Mucosa of rectum (tissue), 2 donors: ENCODE measurements around the gene TSPAN14.
A peak's percentile ranks its signal among the peaks of the same experiment; 100 is the strongest.

Source experiments
- H3K27ac ChIP-seq, 2 donors: one replicate each; pipeline ENCODE4 v1.7.0; 2013; ENCODE audit warnings: inconsistent platforms in 2 of 2, low read depth in 2 of 2, low read length in 2 of 2
- H3K27me3 ChIP-seq, 2 donors: one replicate each; pipeline ENCODE4 v1.7.0; 2013; ENCODE audit warnings: low read length in 2 of 2; ENCODE audit not compliant: control insufficient read depth in 2 of 2, insufficient read depth in 2 of 2
- H3K36me3 ChIP-seq, 2 donors: one replicate each; pipeline ENCODE4 v1.7.0; 2013; ENCODE audit warnings: low read length in 2 of 2; ENCODE audit not compliant: control insufficient read depth in 2 of 2, insufficient read depth in 2 of 2
- H3K4me1 ChIP-seq, 2 donors: one replicate each; pipeline ENCODE4 v1.7.0; 2013; ENCODE audit warnings: low read length in 2 of 2, mild to moderate bottlenecking in 1 of 2; ENCODE audit not compliant: control insufficient read depth in 2 of 2, insufficient read depth in 2 of 2
- H3K4me3 ChIP-seq, 2 donors: one replicate each; pipeline ENCODE4 v1.7.0; 2013; ENCODE audit warnings: low read length in 2 of 2
- H3K9ac ChIP-seq, 2 donors: one replicate each; pipeline ENCODE4 v1.7.0; 2013; ENCODE audit warnings: low read length in 2 of 2, low read depth in 1 of 2, mild to moderate bottlenecking in 1 of 2
- H3K9me3 ChIP-seq, 2 donors: one replicate each; pipeline ENCODE4 v1.7.0; 2013; ENCODE audit warnings: low read length in 2 of 2; ENCODE audit not compliant: control insufficient read depth in 2 of 2
- donor health status: healthy.
- donor health status: Normal muscosa, but diverticular disease.

Gene TSPAN14

GRCh38 chr10:80561950-80562349, 107.8 kb downstream of the TSPAN14 start:
- no peaks in the 10 kb centered on the region for H3K27me3 ChIP-seq
- H3K36me3 ChIP-seq: no peaks in the 10 kb centered on the region
- no peak overlapping the region for H3K9ac ChIP-seq
- no peaks in the 10 kb centered on the region for H3K9me3 ChIP-seq
- H3K4me1 ChIP-seq: no peaks in the 10 kb centered on the region
- H3K27ac ChIP-seq: no peak overlapping the region
- no peak overlapping the region for H3K4me3 ChIP-seq

- Histone ChIP-seq H3K36me3 (no peaks in the 10 kb centered on the region), H3K9me3 (no peaks in the 10 kb centered on the region), H3K27me3 (no peaks in the 10 kb centered on the region), H3K4me3 (no peak overlapping the region), H3K27ac (no peak overlapping the region), H3K4me1 (no peaks in the 10 kb centered on the region), H3K9ac (no peak overlapping the region)
Measured at GRCh38 chr10:80567292-80567691, 113.2 kb downstream of the TSPAN14 start.

- Histone ChIP-seq H3K27ac (no peak overlapping the region), H3K36me3 (no peaks in the 10 kb centered on the region), H3K9me3 (no peaks in the 10 kb centered on the region), H3K4me1 (no peaks in the 10 kb centered on the region), H3K9ac (no peak overlapping the region), H3K4me3 (no peak overlapping the region), H3K27me3 (no peaks in the 10 kb centered on the region)
Measured at GRCh38 chr10:80569131-80569895, 115.2 kb downstream of the TSPAN14 start.

GRCh38 chr10:80571352-80571751, 117.2 kb downstream of the TSPAN14 start:
- no peaks in the 10 kb centered on the region for H3K4me1 ChIP-seq
- no peaks in the 10 kb centered on the region for H3K9me3 ChIP-seq
- no peak overlapping the region for H3K9ac ChIP-seq
- no peak overlapping the region for H3K27ac ChIP-seq
- no peak overlapping the region for H3K4me3 ChIP-seq
- H3K27me3 ChIP-seq: no peaks in the 10 kb centered on the region
- H3K36me3 ChIP-seq: no peaks in the 10 kb centered on the region

GRCh38 chr10:80579181-80579763, 125.2 kb downstream of the TSPAN14 start:
- H3K4me3 ChIP-seq: no peak overlapping the region
- H3K27me3 ChIP-seq: no peaks in the 10 kb centered on the region
- no peak overlapping the region for H3K9ac ChIP-seq
- no peaks in the 10 kb centered on the region for H3K9me3 ChIP-seq
- peaks cover 2 to 7% of the 10 kb centered on the region in 2 donors for H3K4me1 ChIP-seq
- H3K36me3 ChIP-seq: no peaks in the 10 kb centered on the region
- no peak overlapping the region for H3K27ac ChIP-seq

- Histone ChIP-seq H3K4me1 (peaks cover 2 to 7% of the 10 kb centered on the region in 2 donors), H3K9me3 (no peaks in the 10 kb centered on the region), H3K4me3 (no peak overlapping the region), H3K27ac (no peak overlapping the region), H3K9ac (no peak overlapping the region), H3K27me3 (no peaks in the 10 kb centered on the region), H3K36me3 (no peaks in the 10 kb centered on the region)
Measured at GRCh38 chr10:80579849-80580637, 125.9 kb downstream of the TSPAN14 start.

- Histone ChIP-seq H3K4me3 (no peak overlapping the region), H3K36me3 (no peaks in the 10 kb centered on the region), H3K9me3 (no peaks in the 10 kb centered on the region), H3K9ac (no peak overlapping the region), H3K27me3 (no peaks in the 10 kb centered on the region), H3K4me1 (peaks cover 2 to 7% of the 10 kb centered on the region in 2 donors), H3K27ac (peak overlapping the region in 1 of 2 donors; percentile 3)
Measured at GRCh38 chr10:80580638-80581468, 126.7 kb downstream of the TSPAN14 start.

- Histone ChIP-seq H3K36me3 (no peaks in the 10 kb centered on the region), H3K27ac (peak overlapping the region; percentile 40 to 62)
Measured at GRCh38 chr10:80581469-80581835, 127.3 kb downstream of the TSPAN14 start.

GRCh38 chr10:80582286-80582960, 128.3 kb downstream of the TSPAN14 start:
- H3K4me1 ChIP-seq: peaks cover 2 to 7% of the 10 kb centered on the region in 2 donors
- no peaks in the 10 kb centered on the region for H3K27me3 ChIP-seq
- no peaks in the 10 kb centered on the region for H3K9me3 ChIP-seq
- H3K9ac ChIP-seq: no peak overlapping the region
- no peak overlapping the region for H3K4me3 ChIP-seq
- H3K36me3 ChIP-seq: no peaks in the 10 kb centered on the region
- H3K27ac ChIP-seq: peak overlapping the region in 1 of 2 donors; percentile 40

More at GRCh38 chr10:80581469-80581835, 127.3 kb downstream of the TSPAN14 start:
- Histone ChIP-seq H3K9ac (no peak overlapping the region), H3K4me1 (peaks cover 2 to 7% of the 10 kb centered on the region in 2 donors), H3K4me3 (no peak overlapping the region), H3K27me3 (no peaks in the 10 kb centered on the region), H3K9me3 (no peaks in the 10 kb centered on the region)
